ENCODE data around the gene VOPP1. TPM values are rescaled to one million over a fixed set of nuclear protein-coding genes. Genes with fewer than 3 reads are reported as not detected.

VOPP1 gene
- total RNA-seq, 1 donor from 2014 or later: 97.9 TPM

DNA sequence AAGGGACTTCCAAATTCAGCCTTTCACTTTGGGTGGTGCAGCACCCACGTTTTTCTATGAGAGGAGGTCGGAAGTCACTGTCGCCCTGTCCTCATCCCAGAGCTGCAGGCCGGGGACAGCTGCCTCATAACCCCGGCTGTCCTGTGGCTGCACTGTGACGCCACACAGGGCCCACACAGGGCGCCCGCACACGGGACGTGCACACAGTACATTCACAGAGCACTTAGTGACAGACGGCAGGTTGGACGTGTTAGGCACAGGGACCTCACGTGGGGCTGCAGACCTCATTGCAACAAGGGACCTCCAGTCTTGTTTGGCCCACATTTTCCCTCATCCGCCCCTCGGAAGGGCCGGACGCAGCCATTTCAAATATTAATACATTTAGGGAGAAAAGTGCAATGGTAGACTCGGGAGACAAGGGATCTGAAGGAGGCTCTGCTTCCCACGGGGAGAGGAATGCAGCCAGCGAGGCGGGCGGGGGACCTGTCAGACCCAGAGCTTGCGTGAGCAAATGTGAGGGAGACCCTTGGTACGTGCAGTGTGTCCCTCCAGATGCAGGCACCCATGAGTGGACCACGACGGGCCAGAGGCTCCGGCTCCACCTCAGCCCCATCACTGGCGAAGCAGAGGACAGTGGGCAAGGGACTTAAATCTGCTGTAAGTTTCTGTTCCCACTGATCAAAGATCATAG is 86.7 kb downstream of the VOPP1 start:
- peaks cover 5% of the 10 kb centered on the region for H3K36me3 ChIP-seq (ENCODE audit: control insufficient read depth, insufficient read depth, low read length)
- no peak overlapping the region for H3K4me3 ChIP-seq (ENCODE audit: low read depth, low read length)
- TF ChIP-seq CTCF (IDR thresholded peaks at IDR 0.05; ENCODE audit: insufficient read depth, low read length, severe bottlenecking): no peak
- H3K27me3 ChIP-seq (ENCODE audit: control insufficient read depth, insufficient read depth, low read length): no peaks in the 10 kb centered on the region
- FAIRE-seq (no peak), DNase-seq (ENCODE audit: low read depth) (no peak)

GRCh38 chr7:55484834-55485233 is 87.5 kb downstream of the VOPP1 start:
- Histone ChIP-seq H3K36me3 (ENCODE audit: control insufficient read depth, insufficient read depth, low read length) (peaks cover 3% of the 10 kb centered on the region), H3K27me3 (ENCODE audit: control insufficient read depth, insufficient read depth, low read length) (no peaks in the 10 kb centered on the region), H3K4me3 (ENCODE audit: low read depth, low read length) (no peak overlapping the region)
- DNase-seq (ENCODE audit: low read depth): no peak
- no peak for TF ChIP-seq CTCF (IDR thresholded peaks at IDR 0.05; ENCODE audit: insufficient read depth, low read length, severe bottlenecking)
- no peak for FAIRE-seq

GRCh38 chr7:55484241-55484640 is 88.1 kb downstream of the VOPP1 start:
- DNase-seq (ENCODE audit: low read depth) (no peak), FAIRE-seq (no peak)
- Histone ChIP-seq H3K36me3 (ENCODE audit: control insufficient read depth, insufficient read depth, low read length) (peaks cover 1% of the 10 kb centered on the region), H3K4me3 (ENCODE audit: low read depth, low read length) (no peak overlapping the region), H3K27me3 (ENCODE audit: control insufficient read depth, insufficient read depth, low read length) (no peaks in the 10 kb centered on the region)
- no peak for TF ChIP-seq CTCF (IDR thresholded peaks at IDR 0.05; ENCODE audit: insufficient read depth, low read length, severe bottlenecking)

GRCh38 chr7:55483046-55483445 is 89.3 kb downstream of the VOPP1 start:
- Histone ChIP-seq H3K36me3 (ENCODE audit: control insufficient read depth, insufficient read depth, low read length) (no peaks in the 10 kb centered on the region), H3K4me3 (ENCODE audit: low read depth, low read length) (no peak overlapping the region), H3K27me3 (ENCODE audit: control insufficient read depth, insufficient read depth, low read length) (no peaks in the 10 kb centered on the region)
- FAIRE-seq (no peak), DNase-seq (ENCODE audit: low read depth) (no peak)
- no peak for TF ChIP-seq CTCF (IDR thresholded peaks at IDR 0.05; ENCODE audit: insufficient read depth, low read length, severe bottlenecking)

- no peak for DNase-seq (ENCODE audit: low read depth)
Observed at GRCh38 chr7:55481155-55481554, 91.1 kb downstream of the VOPP1 start.

More at GRCh38 chr7:55481155-55481554, 91.1 kb downstream of the VOPP1 start:
- Histone ChIP-seq H3K4me3 (ENCODE audit: low read depth, low read length) (no peak overlapping the region), H3K27me3 (ENCODE audit: control insufficient read depth, insufficient read depth, low read length) (no peaks in the 10 kb centered on the region), H3K36me3 (ENCODE audit: control insufficient read depth, insufficient read depth, low read length) (no peaks in the 10 kb centered on the region)
- FAIRE-seq: no peak
- TF ChIP-seq CTCF (IDR thresholded peaks at IDR 0.05; ENCODE audit: insufficient read depth, low read length, severe bottlenecking): no peak
